Activated CD4-positive, alpha-beta T cell treated with anti-CD3 and anti-CD28 coated beads, Interleukin-2, amount 10 ng/mL, durations not matched to agents 7 days and 5 days (primary cell): ENCODE measurements around the gene NXT1. TPM values are rescaled to one million over a fixed set of nuclear protein-coding genes. Genes with fewer than 3 reads are reported as not detected.

Experiments used
- total RNA-seq, 2 experiments: library from RNA; stranded (reverse); gene quantifications; one replicate each; pipeline ENCODE4 v1.2.3, GENCODE V29; 2021

NXT1 gene
- total RNA-seq, 2 experiments from 2014 or later = 28.1 to 28.2 TPM

Other genes with a start within 250 kb of the NXT1 start
- gene GZF1, start 11.4 kb downstream of the NXT1 start, total RNA-seq = 10 to 100 TPM; 12.3 to 15.5 TPM
- gene NAPB, start 70.7 kb downstream of the NXT1 start, total RNA-seq = 10 to 100 TPM; 14.9 to 15.4 TPM
- gene CSTL1, start 88.9 kb downstream of the NXT1 start, total RNA-seq = not detected
- not detected for gene CST11, start 102.1 kb downstream of the NXT1 start, total RNA-seq
- not detected for gene CST8, start 140.3 kb downstream of the NXT1 start, total RNA-seq
- gene CST9L, start 217.7 kb downstream of the NXT1 start, total RNA-seq = not detected